ENCODE measurements around the gene DPP8. TPM values are rescaled to one million over a fixed set of nuclear protein-coding genes. Genes with fewer than 3 reads are reported as not detected.

Gene DPP8
- total RNA-seq, 1 experiment from 2014 or later = 29.6 TPM

- Histone ChIP-seq H3K36me3 (ENCODE audit: insufficient read depth, low read length, poor library complexity, severe bottlenecking) (peaks cover 31% of the 10 kb centered on the region), H3K27me3 (replicated peaks; ENCODE audit: insufficient read depth, low read depth, low read length, poor library complexity) (no peaks in the 10 kb centered on the region), H3K4me3 (ENCODE audit: low read depth, low read length, poor library complexity, severe bottlenecking) (no peak overlapping the region), H3K27ac (ENCODE audit: low read depth, low read length, poor library complexity, severe bottlenecking) (no peak overlapping the region), H3K9me3 (ENCODE audit: low read depth, low read length, poor library complexity, severe bottlenecking) (no peaks in the 10 kb centered on the region), H3K4me1 (ENCODE audit: insufficient read depth, low read length, poor library complexity, severe bottlenecking) (no peaks in the 10 kb centered on the region)
- intact Hi-C loops (cut with micrococcal nuclease; ENCODE audit: unreplicated experiment) = no loop called here
- DNase-seq (ENCODE audit: low spot score) = no peak
- TF ChIP-seq, protein P1, sequence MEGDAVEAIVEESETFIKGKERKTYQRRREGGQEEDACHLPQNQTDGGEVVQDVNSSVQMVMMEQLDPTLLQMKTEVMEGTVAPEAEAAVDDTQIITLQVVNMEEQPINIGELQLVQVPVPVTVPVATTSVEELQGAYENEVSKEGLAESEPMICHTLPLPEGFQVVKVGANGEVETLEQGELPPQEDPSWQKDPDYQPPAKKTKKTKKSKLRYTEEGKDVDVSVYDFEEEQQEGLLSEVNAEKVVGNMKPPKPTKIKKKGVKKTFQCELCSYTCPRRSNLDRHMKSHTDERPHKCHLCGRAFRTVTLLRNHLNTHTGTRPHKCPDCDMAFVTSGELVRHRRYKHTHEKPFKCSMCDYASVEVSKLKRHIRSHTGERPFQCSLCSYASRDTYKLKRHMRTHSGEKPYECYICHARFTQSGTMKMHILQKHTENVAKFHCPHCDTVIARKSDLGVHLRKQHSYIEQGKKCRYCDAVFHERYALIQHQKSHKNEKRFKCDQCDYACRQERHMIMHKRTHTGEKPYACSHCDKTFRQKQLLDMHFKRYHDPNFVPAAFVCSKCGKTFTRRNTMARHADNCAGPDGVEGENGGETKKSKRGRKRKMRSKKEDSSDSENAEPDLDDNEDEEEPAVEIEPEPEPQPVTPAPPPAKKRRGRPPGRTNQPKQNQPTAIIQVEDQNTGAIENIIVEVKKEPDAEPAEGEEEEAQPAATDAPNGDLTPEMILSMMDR (conservative IDR thresholded peaks at IDR 0.05; ENCODE audit: low read depth, low read length) = no peak
- TF ChIP-seq EZH2 (IDR thresholded peaks at IDR 0.05; ENCODE audit: borderline replicate concordance, low read depth, low read length, poor library complexity, severe bottlenecking) = no peak
- CTCF ChIA-PET = no interaction called here
- POLR2A ChIA-PET (ENCODE audit: low non-redundant PET) = no interaction called here
- no TSS peak for BruUV-seq (replicated peaks)
Observed at GRCh38 chr15:65484876-65485275, 32.6 kb downstream of the DPP8 start.

- CTCF ChIA-PET = no interaction called here
- H3K4me1 ChIP-seq (ENCODE audit: insufficient read depth, low read length, poor library complexity, severe bottlenecking) = peaks cover 6% of the 10 kb centered on the region
- no TSS peak for BruUV-seq (replicated peaks)
- TF ChIP-seq, protein P1 (conservative IDR thresholded peaks at IDR 0.05; ENCODE audit: low read depth, low read length) = no peak
- TF ChIP-seq EZH2 (IDR thresholded peaks at IDR 0.05; ENCODE audit: borderline replicate concordance, low read depth, low read length, poor library complexity, severe bottlenecking) = no peak
- POLR2A ChIA-PET (ENCODE audit: low non-redundant PET) = no interaction called here
- H3K9me3 ChIP-seq (ENCODE audit: low read depth, low read length, poor library complexity, severe bottlenecking) = no peaks in the 10 kb centered on the region
- no peak overlapping the region for H3K27ac ChIP-seq (ENCODE audit: low read depth, low read length, poor library complexity, severe bottlenecking)
- no peak overlapping the region for H3K4me3 ChIP-seq (ENCODE audit: low read depth, low read length, poor library complexity, severe bottlenecking)
- no peak for DNase-seq (ENCODE audit: low spot score)
- H3K27me3 ChIP-seq (replicated peaks; ENCODE audit: insufficient read depth, low read depth, low read length, poor library complexity) = no peaks in the 10 kb centered on the region
- intact Hi-C loops (cut with micrococcal nuclease; ENCODE audit: unreplicated experiment) = no loop called here
- peaks cover 54% of the 10 kb centered on the region for H3K36me3 ChIP-seq (ENCODE audit: insufficient read depth, low read length, poor library complexity, severe bottlenecking)
Observed at GRCh38 chr15:65476903-65477302, 40.6 kb downstream of the DPP8 start.

DNA sequence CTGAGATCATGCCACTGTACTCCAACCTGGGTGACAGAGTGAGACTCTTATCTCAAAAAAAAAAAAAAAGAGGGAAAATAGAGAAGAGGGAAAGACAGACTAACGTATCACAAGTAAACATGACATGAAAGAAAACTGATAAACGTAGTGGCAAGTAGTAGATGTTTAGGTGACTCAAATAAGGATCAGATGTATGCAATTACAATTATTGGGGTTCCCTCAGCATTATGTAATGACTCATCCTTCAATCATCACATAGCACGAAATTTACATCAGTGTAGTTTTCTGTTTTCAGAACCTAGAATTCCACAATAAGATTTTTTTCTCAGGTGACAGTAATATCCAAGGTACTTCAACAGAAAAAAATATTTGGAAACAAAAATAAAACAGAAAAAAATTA, 46.6 kb downstream of the DPP8 start:
- Histone ChIP-seq H3K36me3 (ENCODE audit: insufficient read depth, low read length, poor library complexity, severe bottlenecking) (peaks cover 58% of the 10 kb centered on the region), H3K27me3 (replicated peaks; ENCODE audit: insufficient read depth, low read depth, low read length, poor library complexity) (no peaks in the 10 kb centered on the region), H3K4me3 (ENCODE audit: low read depth, low read length, poor library complexity, severe bottlenecking) (no peak overlapping the region), H3K27ac (ENCODE audit: low read depth, low read length, poor library complexity, severe bottlenecking) (no peak overlapping the region), H3K9me3 (ENCODE audit: low read depth, low read length, poor library complexity, severe bottlenecking) (no peaks in the 10 kb centered on the region), H3K4me1 (ENCODE audit: insufficient read depth, low read length, poor library complexity, severe bottlenecking) (peaks cover 8% of the 10 kb centered on the region)
- POLR2A ChIA-PET (ENCODE audit: low non-redundant PET) = no interaction called here
- DNase-seq (ENCODE audit: low spot score) = no peak
- BruUV-seq (replicated peaks) = no TSS peak
- intact Hi-C loops (cut with micrococcal nuclease; ENCODE audit: unreplicated experiment) = no loop called here
- TF ChIP-seq, protein P1 (conservative IDR thresholded peaks at IDR 0.05; ENCODE audit: low read depth, low read length) = no peak
- TF ChIP-seq EZH2 (IDR thresholded peaks at IDR 0.05; ENCODE audit: borderline replicate concordance, low read depth, low read length, poor library complexity, severe bottlenecking) = no peak
- CTCF ChIA-PET = no interaction called here
